Body of pancreas (tissue), 4 donors: Measurements from ENCODE around the gene FLAD1. TPM values are rescaled to one million over a fixed set of nuclear protein-coding genes. Genes with fewer than 3 reads are reported as not detected.
A peak's percentile ranks its signal among the peaks of the same experiment; 100 is the strongest.

Experiments
- ATAC-seq: fragments of 150-250 bp; one replicate; pipeline ENCODE4 v1.9.1; 2016
- DNase-seq, 4 donors: peaks; one replicate each; pipeline ENCODE4 v3.0.0-alpha.2; 2019
- H3K27ac ChIP-seq, 4 donors: fragments of 200-600 bp; sonication (generic); 1 replicate in 3 of 4; 2 replicates in 1 of 4; pipeline versions ENCODE4 v1.5.1 to v1.6.1; 2016 to 2019; ENCODE audit warnings: mild to moderate bottlenecking in 1 of 4, mixed read lengths in 1 of 4, moderate library complexity in 1 of 4
- H3K27me3 ChIP-seq, 2 donors: fragments of 200-600 bp; sonication (generic); one replicate each; pipeline ENCODE4 v1.6.0; 2016; ENCODE audit warnings: mild to moderate bottlenecking in 1 of 2
- H3K36me3 ChIP-seq, 2 donors: fragments of 200-600 bp; sonication (generic); replicated peaks in 1 of 2; 2 replicates each; pipeline ENCODE4 v1.5.1; 2016; ENCODE audit warnings: low read depth in 2 of 2; ENCODE audit not compliant: insufficient read depth in 1 of 2
- H3K4me1 ChIP-seq: fragments of 200-600 bp; sonication (generic); one replicate; pipeline ENCODE4 v1.6.0; 2016
- H3K4me3 ChIP-seq, 2 donors: fragments of 200-600 bp; sonication (generic); 1 replicate in 1 of 2; 2 replicates in 1 of 2; pipeline ENCODE4 v1.5.1; 2016 to 2019
- H3K9me3 ChIP-seq, 3 donors: fragments of 200-600 bp; sonication (generic); 1 replicate in 2 of 3; 2 replicates in 1 of 3; pipeline ENCODE4 v1.5.1; 2016
- CTCF ChIP-seq, 7 experiments: fragments of 450-650 bp in 4 of 7; fragments of 200-600 bp in 3 of 7; sonication (generic) in 3 of 7; IDR thresholded peaks; one replicate each; pipeline ENCODE4 v1.5.1; 2016 to 2019; ENCODE audit warnings: antibody characterized with exemption in 7 of 7
- POLR2A ChIP-seq, 3 donors: fragments of 450-650 bp; IDR thresholded peaks; one replicate each; pipeline ENCODE4 v1.6.1; 2016; ENCODE audit warnings: antibody characterized with exemption in 3 of 3, mild to moderate bottlenecking in 2 of 3
- WGBS, 2 donors: methylation state at CpG; one replicate each; pipeline ENCODE4 v1.1.5; 2017; 5-methylcytosine and 5-hydroxymethylcytosine counted together
- intact Hi-C: fragments of 100-400 bp; cut with DNase I; formaldehyde crosslinking; loops from one replicate; pipeline ENCODE4 v1.15.1; 2023
- total RNA-seq, 2 donors: library from RNA; depleted of rRNA; stranded (reverse); fragments of >200 nt; gene quantifications; one replicate each; pipeline ENCODE4 v1.1.0, GENCODE V29; 2016

Gene FLAD1
- total RNA-seq, 2 donors from 2014 or later, result 10.1 to 51.4 TPM

DNA sequence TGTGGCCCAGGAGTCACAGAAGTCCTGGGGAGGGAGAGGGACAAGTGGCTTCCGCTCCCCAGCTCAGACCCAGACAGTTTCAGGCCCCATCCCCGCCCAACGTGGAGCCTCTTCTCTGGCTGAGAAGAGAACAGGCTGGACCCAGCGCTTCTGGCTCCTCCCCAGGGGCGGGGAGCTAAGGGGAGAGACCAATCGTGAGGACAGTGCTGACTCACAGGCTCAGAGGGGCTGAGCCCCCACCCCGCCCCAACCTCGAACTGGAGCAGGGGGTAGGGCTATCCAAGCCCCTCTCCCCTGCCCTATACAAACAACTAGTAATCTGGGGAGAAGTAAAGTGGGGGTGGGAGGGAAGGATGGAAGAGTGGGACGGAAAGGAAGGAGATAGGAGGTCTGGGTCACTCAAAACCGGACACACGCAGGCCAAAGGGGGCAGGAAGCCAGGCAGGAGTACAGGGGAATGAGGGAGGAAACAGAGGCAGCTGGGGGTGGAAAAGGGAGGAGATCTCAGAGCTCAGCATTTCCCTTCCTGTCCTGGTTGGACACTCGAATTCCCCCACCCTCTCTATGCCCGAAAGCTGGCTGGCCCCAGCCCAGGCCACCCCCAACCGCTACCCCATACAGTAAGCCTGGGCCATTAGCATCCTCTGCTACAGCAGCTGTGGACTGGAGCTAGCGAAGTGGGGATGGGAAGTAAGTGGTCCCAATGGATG is 12.4 kb upstream of the FLAD1 start, which contains the start of gene SHC1:
Gene SHC1 (minus strand): TSS at position 117 of the 710 bp plus-strand sequence. CDS start 221 bp downstream, outside the sequence.
- no peak for TF ChIP-seq CTCF (IDR thresholded peaks at IDR 0.05)
- peak in 2 of 3 donors; percentile 3 to 60 for TF ChIP-seq POLR2A (IDR thresholded peaks at IDR 0.05)
- WGBS, 2 donors, result 41 to 45% methylated on average over 8 to 15 of the region's 15 CpGs
- Histone ChIP-seq H3K9me3 (no peaks in the 10 kb centered on the region), H3K4me1 (peaks cover 44% of the 10 kb centered on the region), H3K36me3 (peaks cover 7 to 15% of the 10 kb centered on the region in 2 donors), H3K4me3 (no peak within 1 kb of the TSS), H3K27ac (peak within 1 kb of the TSS; percentile 70 to 98 (median 96)), H3K27me3 (no peaks in the 10 kb centered on the region)
- peak; percentile 68 to 83 (median 74) for DNase-seq
- intact Hi-C loops, result no loop called here
- no peak for ATAC-seq

GRCh38 chr1:154971341-154971998 is 11.7 kb upstream of the FLAD1 start:
- intact Hi-C loops, result no loop called here
- no peaks in the 10 kb centered on the region for H3K9me3 ChIP-seq
- ATAC-seq (no peak), DNase-seq (peak in 3 of 4 donors; percentile 41 to 61 (median 55))
- peaks cover 51% of the 10 kb centered on the region for H3K4me1 ChIP-seq
- peaks cover 7 to 12% of the 10 kb centered on the region in 2 donors for H3K36me3 ChIP-seq
- peak overlapping the region; percentile 70 to 98 (median 96) for H3K27ac ChIP-seq
- 23 to 32% methylated on average over 10 of the region's 10 CpGs for WGBS, 2 donors
- H3K4me3 ChIP-seq, result no peak overlapping the region
- H3K27me3 ChIP-seq, result no peaks in the 10 kb centered on the region
- TF ChIP-seq POLR2A (IDR thresholded peaks at IDR 0.05), result no peak
- no peak for TF ChIP-seq CTCF (IDR thresholded peaks at IDR 0.05)

DNA sequence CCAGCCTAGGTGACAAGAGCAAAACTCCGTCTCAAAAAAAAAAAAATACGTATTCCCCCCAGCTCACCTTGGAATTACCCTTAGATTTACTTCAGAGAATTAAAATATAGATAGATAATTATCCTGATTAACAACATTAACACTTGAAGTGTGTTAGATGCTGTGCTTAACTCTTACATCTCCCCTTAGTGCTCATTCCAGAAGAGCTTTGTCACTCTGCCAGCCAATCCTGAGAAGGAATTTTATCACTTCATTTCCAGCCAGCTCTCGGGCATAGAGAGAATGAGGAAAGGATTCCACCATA is 11.0 kb upstream of the FLAD1 start:
- Histone ChIP-seq H3K9me3 (no peaks in the 10 kb centered on the region), H3K36me3 (peaks cover 5 to 9% of the 10 kb centered on the region in 2 donors), H3K4me3 (no peak overlapping the region), H3K27me3 (no peaks in the 10 kb centered on the region), H3K27ac (peak overlapping the region; percentile 96 to 99 (median 98)), H3K4me1 (peaks cover 53% of the 10 kb centered on the region)
- intact Hi-C loops, result no loop called here
- peak in 1 of 4 donors; percentile 30 for DNase-seq
- TF ChIP-seq POLR2A (IDR thresholded peaks at IDR 0.05), result no peak
- no peak for TF ChIP-seq CTCF (IDR thresholded peaks at IDR 0.05)
- ATAC-seq, result no peak
- 43 to 61% methylated on average over 3 of the region's 3 CpGs for WGBS, 2 donors

- H3K27ac ChIP-seq, result peak overlapping the region; percentile 96 to 99 (median 98)
- intact Hi-C loops, result no loop called here
- ATAC-seq (peak; percentile 13), DNase-seq (peak; percentile 68 to 86 (median 80))
- no peak overlapping the region for H3K4me3 ChIP-seq
- 6 to 8% methylated on average over 18 of the region's 18 CpGs for WGBS, 2 donors
- H3K27me3 ChIP-seq, result no peaks in the 10 kb centered on the region
- peak in 2 of 3 donors; percentile 56 to 62 for TF ChIP-seq POLR2A (IDR thresholded peaks at IDR 0.05)
- TF ChIP-seq CTCF (IDR thresholded peaks at IDR 0.05), result no peak
- no peaks in the 10 kb centered on the region for H3K9me3 ChIP-seq
- H3K36me3 ChIP-seq, result peaks cover 0 to 4% of the 10 kb centered on the region in 2 donors
- peaks cover 53% of the 10 kb centered on the region for H3K4me1 ChIP-seq
Measured at GRCh38 chr1:154972517-154973343, 10.4 kb upstream of the FLAD1 start.
